Activated CD4-positive, alpha-beta T cell treated with anti-CD3 and anti-CD28 coated beads, Interleukin-2, amount 50 U/mL, for 4 hours (primary cell): Measurements from ENCODE around the gene EXD2.
"Not testable (repeated sequence)": the region's sequence is repeated elsewhere in the genome, so short reads cannot be mapped to it uniquely, and the experiment has no call there.

Experiments used
- DNase-seq, 2 experiments: peaks; one replicate each; pipeline ENCODE4 v3.0.0-alpha.2; 2020

The EXD2 gene

GRCh38 chr14:69191340-69192111, at the start of gene EXD2:
EXD2 (plus strand) TSS chr14:69191498; CDS start chr14:69209471, 17,973 bp downstream.
- peak; percentile 58 to 60 for DNase-seq

GRCh38 chr14:69141550-69141949, 49.7 kb upstream of the EXD2 start:
- DNase-seq: no peak

DNA sequence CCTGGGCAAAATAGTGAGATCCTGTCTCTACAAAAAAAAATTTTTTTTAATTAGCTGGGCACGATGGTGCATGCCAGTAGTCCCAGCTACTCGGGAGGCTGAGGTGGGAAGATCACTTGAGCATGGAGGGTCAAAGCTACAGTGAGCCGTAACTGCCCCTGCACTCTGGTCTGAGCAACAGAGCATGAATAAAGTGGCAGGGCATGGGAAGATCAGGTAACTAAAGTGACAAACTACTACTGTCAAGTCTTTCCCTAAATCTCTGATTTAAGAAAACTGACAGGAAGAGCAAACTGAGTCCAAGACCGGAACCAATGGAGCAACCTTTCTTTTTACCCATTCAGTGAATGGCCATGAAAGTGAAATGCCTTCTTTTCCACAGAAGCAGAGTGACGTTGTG, 49.2 kb upstream of the EXD2 start:
- no peak for DNase-seq

- no peak for DNase-seq
These were observed 41.6 kb upstream of the EXD2 start for GRCh38 chr14:69149461-69150244.

- peak; percentile 73 to 74 for DNase-seq
These were observed 39.7 kb upstream of the EXD2 start for GRCh38 chr14:69151458-69152180.

GRCh38 chr14:69152181-69152901, 39.0 kb upstream of the EXD2 start:
- DNase-seq: peak; percentile 31 to 35

- peak; percentile 92 to 93 for DNase-seq
These were observed 38.5 kb upstream of the EXD2 start, which contains the start of gene DCAF5 for GRCh38 chr14:69152902-69153151. DCAF5 (minus strand) TSS chr14:69153119; CDS start chr14:69152978, 141 bp downstream.

GRCh38 chr14:69153152-69153872, 38.0 kb upstream of the EXD2 start:
- DNase-seq: no peak

GRCh38 chr14:69153873-69154270, 37.4 kb upstream of the EXD2 start:
- no peak for DNase-seq

DNA sequence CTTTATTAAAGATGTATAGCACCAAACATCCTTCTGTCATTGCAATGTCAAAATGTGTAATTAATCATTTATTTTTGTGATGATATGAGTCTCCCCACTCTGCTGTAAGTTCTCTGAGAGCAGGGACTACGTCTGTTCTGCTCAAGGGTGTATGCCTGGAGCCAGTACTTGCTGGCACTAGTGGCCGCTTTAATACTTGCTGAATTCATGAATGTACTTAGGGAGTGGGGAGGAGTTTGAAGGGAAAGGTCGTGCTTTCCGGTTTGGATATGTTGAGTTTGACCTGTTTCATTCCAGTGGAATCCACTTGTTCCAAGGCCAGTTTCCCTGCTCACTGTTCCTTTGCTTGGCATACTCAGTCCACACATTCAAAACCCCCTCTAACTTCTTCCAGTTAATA, 36.5 kb upstream of the EXD2 start:
- no peak for DNase-seq

DNA sequence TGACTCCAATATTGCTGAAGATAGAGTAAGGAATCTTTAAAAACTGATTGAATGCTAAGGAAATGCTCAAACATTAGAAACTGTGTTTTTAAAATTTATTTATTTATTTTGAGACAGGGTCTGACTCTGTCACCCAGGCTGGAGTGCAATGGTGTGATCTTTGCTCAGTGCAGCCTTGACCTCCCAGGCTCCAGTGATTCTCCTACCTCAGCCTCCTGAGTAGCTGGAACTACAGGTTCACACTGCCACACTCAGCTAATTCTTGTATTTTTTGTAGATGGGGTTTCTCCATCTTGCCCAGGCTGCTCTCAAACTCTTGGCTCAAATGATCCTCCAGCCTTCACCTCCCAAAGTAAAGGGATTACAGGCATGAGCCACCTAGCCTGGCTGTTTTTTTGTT, 35.1 kb upstream of the EXD2 start:
- no peak for DNase-seq

DNA sequence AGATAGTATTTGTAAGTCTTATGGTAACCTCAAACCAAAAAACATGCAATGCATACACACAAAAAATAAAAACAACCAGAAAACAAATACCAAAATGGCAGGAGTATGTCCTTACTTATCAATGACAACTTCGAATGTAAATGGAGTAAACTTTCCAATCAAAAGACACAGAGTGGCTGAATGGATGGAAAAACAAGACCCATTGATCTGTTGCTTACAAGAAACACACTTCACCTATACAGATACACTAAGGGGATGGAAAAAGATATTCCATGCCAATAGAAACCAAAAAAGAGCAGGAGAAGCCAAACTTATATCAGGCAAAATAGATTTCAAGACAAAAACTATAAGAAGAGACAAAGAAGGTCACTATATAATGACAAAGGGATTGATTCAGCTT, 29.7 kb upstream of the EXD2 start:
- DNase-seq: no peak

GRCh38 chr14:69165787-69166186, 25.5 kb upstream of the EXD2 start:
- DNase-seq: not testable (repeated sequence)

DNA sequence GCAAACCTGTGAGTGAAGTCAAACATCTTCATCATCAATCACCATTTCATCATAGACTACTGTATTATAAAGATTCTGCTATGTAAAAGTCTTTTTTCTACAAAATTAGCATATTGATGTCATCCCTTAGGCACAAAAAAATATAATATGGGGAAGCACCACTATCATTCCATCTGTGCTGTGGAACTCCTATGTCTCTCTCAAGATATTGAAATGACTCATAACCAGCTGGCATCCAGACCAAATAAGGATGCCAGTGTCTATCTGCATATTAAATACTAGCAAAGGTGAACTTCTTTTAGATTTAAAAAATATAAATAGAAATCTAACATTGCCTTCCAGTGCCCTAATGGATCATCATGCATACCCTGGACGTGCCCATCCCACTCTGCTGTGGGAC, 20.5 kb upstream of the EXD2 start:
- DNase-seq: no peak

DNA sequence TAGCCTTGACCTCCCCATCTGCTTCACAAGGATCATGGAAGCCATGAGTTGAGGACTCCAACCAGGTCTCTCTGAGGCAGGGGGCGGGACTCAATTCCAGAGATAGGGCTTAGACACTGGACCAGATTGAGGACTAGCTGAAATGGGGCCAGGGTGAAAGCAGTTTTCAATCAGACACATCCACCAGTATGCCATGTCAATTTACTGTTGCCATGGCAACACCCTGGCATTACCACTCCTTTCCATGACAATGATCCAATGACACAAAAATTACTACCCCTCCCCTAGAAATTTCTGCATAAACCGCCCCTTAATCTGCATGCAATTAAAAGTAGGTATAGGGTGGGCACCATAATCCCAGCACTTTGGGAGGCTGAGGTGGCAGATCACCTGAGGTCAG, 19.7 kb upstream of the EXD2 start:
- no peak for DNase-seq

DNA sequence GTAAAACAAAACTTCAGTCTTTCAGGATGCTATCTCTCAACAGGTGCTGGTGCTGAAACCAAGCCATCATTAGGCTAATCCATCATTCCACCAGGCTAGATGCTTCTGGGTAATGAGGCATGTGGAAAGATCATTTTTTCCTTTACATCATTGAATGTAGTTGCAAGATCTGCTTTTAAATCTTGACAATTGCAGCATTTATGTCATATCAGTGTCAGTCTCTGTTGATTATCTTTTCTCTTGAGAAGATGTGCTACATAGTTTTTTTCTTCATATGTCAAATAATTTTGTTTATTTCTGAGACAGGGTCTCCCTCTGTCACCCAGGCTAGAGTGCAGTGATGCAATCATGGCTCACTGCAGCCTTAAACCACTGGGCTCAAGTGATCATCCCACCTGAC, 16.2 kb upstream of the EXD2 start:
- DNase-seq: no peak

DNA sequence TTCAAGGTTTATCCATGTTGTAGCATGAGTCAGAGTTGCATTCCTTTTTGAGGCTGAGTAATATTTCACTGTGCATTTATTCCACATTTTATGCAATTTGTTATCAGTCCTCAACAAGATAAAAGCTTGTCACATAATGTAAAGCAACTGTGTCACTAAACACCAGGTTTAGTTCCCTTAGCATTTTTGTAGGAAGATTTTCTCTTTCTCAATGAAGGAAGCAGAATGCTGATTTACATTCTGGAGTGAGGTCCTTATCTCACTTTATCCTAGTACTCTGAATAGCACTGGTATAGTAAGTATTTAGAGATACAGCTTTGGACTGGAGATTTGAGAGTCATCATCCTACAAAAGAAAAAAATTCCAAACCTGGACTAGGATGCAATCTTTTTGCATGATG, 9.8 kb upstream of the EXD2 start:
- no peak for DNase-seq

DNA sequence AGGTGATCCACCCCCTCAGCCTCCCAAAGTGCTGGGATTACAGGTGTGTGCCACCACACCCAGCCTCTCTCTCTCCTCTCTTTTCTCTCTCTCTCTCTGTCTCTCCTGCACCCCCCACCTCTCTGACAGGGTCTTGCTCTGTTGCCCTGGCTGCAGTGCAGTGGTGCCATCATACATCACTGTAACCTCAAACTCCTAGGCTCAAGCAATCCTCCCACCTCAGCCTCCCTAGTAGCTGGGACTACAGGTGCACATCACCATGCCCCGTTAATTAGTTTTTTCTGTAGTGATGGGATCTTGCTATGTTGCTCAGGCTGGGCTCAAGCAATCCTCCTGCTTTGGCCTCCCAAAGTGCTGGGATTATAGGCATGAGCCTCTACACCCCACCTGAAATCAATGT, 8.7 kb upstream of the EXD2 start:
- DNase-seq: not testable (repeated sequence)

GRCh38 chr14:69183735-69184134, 7.6 kb upstream of the EXD2 start:
- no peak for DNase-seq

- DNase-seq: no peak
These were observed 1.1 kb upstream of the EXD2 start for GRCh38 chr14:69190191-69190590.

DNA sequence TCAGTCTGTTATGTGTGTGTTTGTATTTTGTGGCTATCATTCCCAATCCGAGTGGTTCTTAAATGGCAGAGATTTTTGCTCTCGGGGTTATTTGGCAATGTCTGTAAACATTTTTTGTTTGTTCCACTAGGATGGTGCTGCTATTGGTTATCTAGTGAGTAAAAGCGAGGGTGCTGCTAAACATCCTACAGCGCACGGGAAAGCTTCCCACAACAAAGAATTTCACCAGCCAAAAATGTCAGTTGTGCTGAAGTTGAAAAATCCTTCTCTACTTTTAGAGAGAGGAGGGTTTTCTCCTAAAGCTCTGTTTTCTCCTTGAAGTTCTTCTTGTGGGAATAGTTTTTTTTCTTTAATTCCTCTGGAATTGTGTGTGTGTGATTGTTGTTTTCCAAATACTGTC, 2.4 kb downstream of the EXD2 start:
- DNase-seq: no peak

DNA sequence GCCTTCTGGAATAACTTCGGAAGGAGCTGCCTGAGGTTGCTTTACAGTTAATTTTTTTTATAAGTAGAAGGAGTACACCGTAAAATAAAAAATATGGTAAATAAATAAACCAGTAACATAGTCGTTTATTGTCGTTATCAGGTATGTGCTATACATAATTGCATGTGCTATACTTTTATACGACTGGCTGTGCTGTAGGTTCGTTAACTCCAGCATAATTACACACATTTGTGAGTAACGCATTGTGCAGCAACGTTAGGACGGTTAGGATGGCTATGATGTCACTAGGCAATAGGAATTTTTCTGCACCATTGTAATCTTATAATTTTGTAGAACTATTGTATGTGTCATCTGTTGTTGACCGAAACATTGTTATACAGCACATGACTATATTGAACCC, 8.5 kb downstream of the EXD2 start:
- DNase-seq: no peak
